ENCODE results near the gene PHF11. TPM values are rescaled to one million over a fixed set of nuclear protein-coding genes. Genes with fewer than 3 reads are reported as not detected.
A peak's percentile ranks its signal among the peaks of the same experiment; 100 is the strongest.

The PHF11 gene
- total RNA-seq: 10 to 100 TPM; 29.7 to 30.7 TPM
- long read RNA-seq, transcript PHF11-202 (10 exons, 1,359 nt): major isoform, 7 of 13 reads
- long read RNA-seq, partial matches to known transcripts: 1 of 13 reads
- long read RNA-seq, other reads (novel, unspliced or antisense): 4 of 13 reads

DNA sequence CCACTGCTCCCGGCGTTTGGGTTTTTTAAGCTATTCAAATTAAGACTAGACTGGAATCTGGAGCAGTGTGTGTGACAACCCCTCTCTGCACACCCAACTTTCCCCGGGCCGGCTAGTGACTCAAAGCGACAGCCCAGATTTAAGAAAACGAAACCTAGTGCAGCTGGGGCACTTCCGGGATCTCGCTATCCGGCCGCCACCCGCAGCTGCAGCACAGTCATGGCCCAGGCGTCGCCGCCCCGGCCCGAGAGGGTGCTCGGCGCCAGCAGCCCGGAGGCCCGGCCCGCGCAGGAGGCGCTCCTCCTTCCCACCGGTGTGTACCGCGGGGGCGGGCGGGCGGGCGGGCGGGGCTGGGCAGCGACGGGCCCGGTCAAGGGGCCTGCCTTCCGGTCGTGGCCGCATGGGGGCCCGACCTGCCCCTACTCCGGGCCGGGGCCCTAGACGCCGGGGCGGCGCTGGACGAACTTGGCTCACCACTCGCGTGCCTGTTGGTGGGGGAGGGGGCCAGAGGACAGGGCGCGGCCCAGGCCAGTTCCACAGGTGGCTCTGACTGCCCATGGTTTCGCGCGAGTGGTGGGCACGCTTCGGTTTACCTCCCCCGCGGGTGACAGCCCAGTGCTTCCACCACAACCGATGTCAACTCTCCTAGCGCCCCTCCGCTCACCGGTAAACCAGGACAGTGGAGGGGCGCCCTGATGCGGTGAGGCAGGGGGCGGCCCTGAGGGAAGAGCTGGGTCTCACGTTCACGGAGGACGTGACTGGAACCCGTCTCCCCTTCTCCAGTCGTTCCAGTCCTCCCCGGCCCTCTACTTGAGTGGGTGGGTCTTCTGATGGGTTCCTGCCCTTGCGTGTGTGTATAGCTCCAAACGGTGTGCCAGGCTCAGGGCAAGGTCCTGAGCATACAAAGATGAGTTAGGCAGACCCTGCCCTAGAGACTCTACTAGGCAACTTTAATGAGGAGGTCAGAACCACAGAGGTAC lies at the start of gene PHF11:
PHF11 (plus strand) TSS at position 171 of the 980 bp plus-strand sequence; CDS start at position 220, 49 bp downstream.
- intact Hi-C loops (cut with DNase I, micrococcal nuclease): no loop called here
- peak; percentile 89 for ATAC-seq

DNA sequence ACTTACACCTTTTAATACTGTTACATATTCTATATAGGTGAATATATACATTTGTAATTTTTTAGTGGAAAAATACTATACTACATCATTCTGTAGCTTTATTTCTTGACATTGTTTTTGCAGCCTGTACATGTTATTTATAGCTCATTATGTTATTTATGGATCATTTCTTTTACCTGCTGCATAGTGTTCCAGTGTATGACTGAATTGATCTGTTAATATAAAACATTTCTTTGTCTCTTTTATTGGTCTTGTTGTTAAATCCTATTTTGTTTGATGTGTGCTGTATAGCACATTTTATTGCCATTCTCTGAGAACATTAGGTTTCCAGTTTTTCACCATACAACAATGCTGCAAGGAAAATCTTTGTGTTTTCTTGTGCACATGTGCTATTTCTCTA lies 49.3 kb upstream of the PHF11 start:
- no peak for ATAC-seq
- intact Hi-C loops (cut with DNase I, micrococcal nuclease): no loop called here
- no peak for DNase-seq

More for the DNA sequence above, at the start of gene PHF11:
- peak; percentile 83 to 87 for DNase-seq

DNA sequence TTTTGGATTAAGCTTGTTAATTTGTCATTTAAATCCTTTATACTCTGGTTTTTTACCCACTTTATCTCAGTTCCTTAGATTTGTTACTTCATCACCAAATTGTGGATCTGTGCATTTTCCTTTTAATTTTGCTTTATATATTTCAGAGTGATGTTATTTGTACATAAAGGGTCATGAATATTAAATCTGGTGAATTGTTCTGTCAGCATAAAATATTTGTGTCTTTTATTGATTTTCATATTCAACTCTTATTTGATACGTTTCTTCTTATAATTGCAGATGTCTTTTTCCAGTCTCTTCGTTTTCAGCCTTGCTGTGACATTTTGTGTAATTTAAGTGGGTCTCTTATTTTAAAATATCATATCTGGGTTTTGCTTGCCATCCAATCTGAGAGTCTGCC lies 47.0 kb upstream of the PHF11 start:
- intact Hi-C loops (cut with DNase I, micrococcal nuclease): no loop called here
- DNase-seq: no peak
- ATAC-seq: no peak

DNA sequence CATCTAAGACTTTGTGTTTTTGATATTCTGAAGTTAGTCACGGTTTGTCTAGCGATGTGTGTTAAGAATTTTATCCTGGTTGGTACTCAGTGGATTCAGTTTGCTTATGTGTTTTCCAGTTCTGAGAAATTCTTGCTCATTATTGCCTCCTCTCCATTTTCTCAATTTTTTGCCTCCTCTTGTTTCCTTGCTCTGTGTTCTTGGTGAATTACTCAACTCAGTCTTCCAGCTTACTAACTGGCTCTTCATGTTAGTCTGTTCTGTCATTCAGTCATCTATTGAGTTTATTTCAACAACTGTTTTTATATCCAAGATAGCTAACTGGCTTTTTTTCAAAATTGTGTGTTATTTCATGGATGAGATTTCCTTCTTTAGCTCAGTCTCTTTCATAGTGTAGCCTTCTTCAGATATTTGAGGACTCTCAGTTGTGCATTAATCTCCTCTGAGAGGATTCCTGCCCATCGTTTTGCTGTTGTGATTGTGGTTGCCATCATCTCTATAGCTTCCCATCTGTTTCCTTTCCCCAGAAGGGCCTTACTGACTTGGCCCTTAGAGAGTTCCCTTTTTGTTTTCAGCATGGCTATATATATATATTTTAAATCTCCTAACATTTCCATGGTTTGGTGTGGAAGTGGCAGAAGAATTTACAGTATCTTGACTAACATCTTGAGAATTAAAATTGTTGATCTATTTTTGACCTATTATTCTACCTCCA lies 45.5 kb upstream of the PHF11 start:
- intact Hi-C loops (cut with DNase I, micrococcal nuclease): no loop called here
- DNase-seq: no peak
- no peak for ATAC-seq

DNA sequence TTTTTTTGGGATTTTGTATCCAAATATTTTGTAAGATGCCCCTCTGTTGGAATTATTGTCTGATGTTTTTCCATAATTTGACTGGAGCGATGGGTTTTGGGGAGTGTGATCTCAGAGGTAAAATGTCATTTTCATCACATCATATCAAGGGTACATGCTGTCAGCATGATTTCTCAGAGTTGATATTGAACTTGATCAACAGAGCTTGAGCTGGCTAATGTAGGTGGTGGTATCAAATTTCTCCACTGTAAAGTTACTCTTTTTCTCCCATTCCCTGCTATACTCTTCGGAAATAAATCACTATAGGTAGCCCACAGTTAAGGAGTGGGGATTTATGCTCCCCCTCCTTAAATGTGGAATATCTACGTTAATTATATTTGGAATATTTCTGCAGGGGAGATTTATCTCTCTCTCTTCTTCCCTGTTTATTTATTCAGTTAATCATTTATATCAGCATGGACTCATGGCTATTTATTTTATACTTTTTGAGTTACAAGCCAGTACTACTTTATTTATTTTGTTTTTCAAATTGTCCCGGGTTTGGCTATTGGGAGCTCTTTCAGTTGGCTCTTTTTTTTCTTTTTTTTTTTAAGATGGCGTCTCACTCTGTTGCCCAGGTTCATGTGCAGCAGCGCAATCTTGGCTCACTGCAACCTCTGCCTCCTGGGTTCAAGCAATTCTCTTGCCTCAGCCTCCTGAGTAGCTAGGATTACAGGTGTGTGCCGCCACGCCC lies 42.9 kb upstream of the PHF11 start:
- intact Hi-C loops (cut with DNase I, micrococcal nuclease): no loop called here
- ATAC-seq: no peak

DNA sequence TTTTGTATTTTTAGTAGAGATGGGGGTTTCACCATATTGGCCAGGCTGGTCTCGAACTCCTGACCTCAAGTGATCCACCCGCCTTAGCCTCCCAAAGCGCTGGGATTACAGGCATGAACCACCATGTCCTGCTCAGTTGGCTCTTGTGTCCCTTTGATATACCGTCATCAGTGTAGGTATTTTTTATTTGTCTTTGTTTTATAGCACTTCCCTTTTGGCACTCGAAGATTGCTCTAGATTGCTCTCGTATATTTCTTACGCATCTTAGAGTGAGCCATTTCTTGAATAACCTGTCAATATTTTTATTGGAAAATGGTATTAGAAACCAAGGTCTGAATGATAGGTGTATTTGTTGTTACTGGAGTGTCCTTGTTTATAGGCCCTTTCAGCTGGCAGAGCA lies 42.3 kb upstream of the PHF11 start:
- intact Hi-C loops (cut with DNase I, micrococcal nuclease): no loop called here
- ATAC-seq (peak; percentile 55), DNase-seq (no peak)

More for the DNA sequence above, 42.9 kb upstream of the PHF11 start:
- DNase-seq: no peak

DNA sequence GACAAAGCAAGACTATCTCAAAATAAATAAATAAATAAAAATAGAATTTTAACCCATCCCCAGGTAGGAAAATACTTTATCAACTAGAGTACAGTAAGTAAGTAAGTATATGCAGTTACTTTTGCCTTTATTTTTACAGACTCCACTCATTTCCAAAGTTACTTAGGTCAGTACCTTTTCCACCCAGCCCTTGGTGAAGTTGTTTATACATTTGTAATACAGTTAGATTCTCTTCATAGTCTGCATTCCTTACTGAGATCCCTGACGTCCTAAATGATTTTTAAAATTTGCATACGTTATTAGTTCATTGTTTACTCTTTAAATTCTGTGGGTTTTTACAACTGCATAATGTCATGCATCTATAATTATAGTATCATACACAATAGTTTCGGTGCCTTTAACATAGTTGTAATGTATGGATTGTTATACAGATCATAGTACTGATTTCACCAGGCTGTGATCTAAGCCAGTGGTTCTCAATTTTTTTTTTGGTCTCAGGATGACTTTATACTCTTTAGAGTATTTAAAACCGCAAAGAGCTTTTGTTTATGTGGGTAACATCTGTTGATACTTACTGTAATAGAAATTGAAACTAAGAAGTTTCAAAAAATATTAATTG lies 41.3 kb upstream of the PHF11 start:
- intact Hi-C loops (cut with DNase I, micrococcal nuclease): no loop called here
- DNase-seq: no peak
- ATAC-seq: no peak

DNA sequence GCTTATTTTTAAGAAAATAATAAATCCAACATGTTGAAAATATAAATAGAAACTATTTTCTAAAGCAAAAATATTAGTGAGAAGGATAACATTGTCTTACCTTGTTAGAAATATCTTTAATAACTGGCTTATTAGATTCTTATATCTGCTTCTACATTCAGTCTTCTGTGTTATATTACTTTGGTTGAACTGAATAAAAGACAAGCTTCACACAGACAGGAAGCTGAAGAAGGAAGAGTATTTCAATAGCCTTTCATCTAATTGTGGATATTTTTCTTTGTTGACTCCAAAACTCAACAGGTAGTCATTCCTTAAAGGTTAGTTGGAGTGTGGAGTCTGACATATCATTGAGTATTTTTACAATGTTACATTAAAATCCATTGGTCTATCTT lies 40.8 kb upstream of the PHF11 start:
- intact Hi-C loops (cut with DNase I, micrococcal nuclease): no loop called here
- ATAC-seq (no peak), DNase-seq (no peak)

DNA sequence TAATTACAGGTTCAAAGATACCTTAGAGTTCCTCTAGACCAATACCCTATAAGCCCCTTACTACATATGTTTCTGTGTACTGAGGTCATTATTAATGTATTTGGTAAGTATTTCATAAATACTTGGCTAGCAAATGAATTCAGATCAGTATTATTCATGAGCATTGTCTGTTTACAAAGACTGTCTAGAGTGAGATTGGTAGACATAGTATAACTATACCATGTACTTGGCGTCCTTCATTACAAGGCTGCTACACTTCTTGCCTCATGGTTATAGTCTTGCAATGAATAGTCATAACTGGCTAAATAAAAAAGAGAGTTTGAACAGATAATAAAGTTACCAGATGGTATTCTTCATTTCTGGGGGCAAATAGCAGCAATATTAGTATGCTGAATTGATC lies 39.6 kb upstream of the PHF11 start:
- intact Hi-C loops (cut with DNase I, micrococcal nuclease): no loop called here
- DNase-seq: no peak
- no peak for ATAC-seq

DNA sequence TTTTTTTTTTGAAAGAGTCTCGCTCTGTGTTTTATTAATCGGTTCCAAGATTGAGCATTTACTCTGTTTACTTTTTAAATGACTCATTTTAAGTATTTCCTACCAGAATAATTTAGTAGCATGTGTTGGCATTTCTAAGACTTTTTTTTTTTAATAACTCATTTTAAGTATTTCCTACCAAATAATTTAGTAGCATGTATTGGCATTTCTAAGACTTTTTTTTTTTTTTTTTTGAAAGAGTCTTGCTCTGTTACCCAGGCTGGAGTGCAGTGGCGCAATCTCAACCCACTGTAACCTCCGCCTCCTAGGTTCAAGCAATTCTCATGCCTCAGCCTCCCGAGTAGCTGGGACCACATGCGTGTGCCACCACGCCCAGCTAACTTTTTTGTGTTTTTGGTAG lies 38.5 kb upstream of the PHF11 start:
- ATAC-seq (no peak), DNase-seq (no peak)
- intact Hi-C loops (cut with DNase I, micrococcal nuclease): no loop called here

DNA sequence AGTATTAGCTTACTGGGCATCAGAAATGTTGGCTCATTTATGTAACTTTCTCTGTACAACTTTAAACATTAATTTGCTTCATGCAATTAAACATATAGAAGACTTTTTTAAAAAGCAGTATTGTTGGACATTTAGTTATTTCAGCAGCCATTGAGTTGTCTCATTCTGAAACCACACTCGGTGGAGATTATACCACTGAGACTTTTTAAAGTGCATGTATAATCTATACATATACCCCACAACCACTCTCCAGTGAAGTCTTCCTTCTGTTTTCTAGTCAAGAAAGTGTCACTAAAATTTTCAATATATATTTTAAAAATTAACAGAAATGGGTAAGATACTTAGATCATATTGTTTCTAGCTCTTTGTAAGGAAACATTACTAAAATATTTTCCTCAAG lies 36.2 kb upstream of the PHF11 start:
- DNase-seq: no peak
- intact Hi-C loops (cut with DNase I, micrococcal nuclease): no loop called here
- no peak for ATAC-seq

DNA sequence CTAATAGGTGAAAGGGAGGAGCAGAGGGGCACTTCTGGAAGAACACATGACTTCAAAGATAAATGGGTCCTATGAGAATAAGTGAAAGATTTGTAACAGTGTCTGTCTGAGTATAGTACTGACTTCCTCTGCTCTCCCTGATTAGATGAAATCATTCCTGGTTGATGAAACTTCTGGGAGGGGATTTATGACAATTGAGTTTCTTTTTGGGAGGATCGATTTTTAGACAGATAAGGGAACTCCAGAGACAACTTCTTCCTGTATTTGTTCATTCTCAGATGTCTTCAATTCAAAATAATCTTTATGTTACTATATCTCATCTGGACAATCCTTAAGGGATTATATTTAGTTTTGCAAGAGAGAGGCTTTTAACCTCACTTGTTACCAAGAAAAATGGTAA lies 31.7 kb upstream of the PHF11 start:
- DNase-seq: no peak
- ATAC-seq: no peak
- intact Hi-C loops (cut with DNase I, micrococcal nuclease): no loop called here

DNA sequence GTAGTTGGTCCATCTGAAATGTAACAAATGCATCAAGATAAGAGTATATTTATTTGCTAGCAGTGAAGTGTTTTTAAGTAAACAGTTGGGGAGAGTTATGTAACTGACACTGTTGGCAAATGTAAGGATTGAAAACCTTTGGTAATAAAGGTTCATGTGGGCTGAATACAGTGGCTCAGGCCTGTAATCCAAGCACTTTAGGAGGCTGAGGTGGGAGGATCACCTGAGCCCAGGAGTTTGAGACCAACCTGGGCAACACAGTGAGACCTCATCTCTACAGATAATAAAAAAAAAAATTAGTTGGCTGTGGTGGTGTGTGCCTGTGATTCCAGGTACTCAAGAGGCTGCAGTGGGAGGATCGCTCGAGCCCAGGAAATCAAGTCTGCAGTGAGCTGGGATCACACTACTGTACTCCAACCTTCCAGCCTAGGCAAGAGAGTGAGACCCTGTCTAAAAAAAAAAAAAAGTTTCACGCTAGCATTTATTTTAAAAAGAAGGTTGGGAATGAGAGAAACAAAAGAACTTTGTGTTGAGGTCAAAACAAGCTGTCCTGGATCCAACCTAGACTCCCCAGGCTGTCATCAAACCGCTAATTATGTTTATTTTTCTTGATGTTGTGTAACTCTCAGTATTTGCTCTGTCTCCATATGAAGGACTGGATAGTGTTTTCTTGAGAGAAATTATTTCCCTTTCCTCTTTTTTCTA lies 31.0 kb upstream of the PHF11 start:
- DNase-seq (no peak), ATAC-seq (no peak)
- intact Hi-C loops (cut with DNase I, micrococcal nuclease): no loop called here

DNA sequence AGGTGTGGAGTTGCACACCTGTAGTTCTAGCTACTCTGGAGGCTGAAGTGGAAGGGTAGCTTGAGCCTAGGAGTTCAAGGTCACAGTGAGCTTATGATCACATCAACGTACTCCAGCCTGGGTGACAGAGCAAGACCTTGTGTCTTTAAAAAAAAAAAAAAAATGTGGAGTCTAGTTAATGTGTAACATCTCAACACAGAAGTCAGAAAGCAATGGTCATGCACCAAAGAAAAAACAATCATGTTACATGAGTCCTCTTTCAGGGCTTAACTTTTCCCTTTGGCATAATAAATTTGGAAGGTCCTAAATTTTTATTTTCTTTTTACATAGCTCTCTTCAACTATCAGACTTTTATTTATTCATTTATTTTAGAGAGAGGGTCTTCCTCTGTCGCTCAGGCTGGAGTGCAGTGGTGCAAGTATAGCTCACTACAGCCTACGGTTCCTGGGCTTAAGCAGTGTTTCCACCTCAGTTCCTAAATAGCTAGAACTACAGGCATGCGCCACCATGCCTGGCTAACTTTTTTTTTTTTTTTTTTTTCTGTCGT lies 29.4 kb upstream of the PHF11 start:
- DNase-seq (no peak), ATAC-seq (peak; percentile 86)
- intact Hi-C loops (cut with DNase I, micrococcal nuclease): no loop called here

DNA sequence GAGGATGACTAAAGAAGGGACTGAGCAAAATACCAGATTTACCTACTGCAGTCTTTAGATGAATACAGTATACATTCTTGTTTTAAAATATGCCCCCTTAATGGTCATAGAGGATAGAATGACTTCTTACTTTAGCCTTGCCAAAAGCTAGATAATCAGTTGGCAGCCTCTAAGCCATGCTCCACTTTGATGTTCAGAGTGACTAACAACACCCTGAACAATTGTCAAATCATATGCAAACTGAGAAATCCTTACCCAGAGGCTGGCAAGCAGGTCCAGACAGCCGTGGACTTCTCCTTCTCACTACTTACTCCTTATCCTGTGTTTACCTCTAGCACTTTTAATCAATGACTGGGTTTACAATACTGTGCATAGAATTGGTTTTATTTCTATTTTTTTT lies 23.6 kb upstream of the PHF11 start:
- intact Hi-C loops (cut with DNase I, micrococcal nuclease): no loop called here
- DNase-seq (no peak), ATAC-seq (no peak)

DNA sequence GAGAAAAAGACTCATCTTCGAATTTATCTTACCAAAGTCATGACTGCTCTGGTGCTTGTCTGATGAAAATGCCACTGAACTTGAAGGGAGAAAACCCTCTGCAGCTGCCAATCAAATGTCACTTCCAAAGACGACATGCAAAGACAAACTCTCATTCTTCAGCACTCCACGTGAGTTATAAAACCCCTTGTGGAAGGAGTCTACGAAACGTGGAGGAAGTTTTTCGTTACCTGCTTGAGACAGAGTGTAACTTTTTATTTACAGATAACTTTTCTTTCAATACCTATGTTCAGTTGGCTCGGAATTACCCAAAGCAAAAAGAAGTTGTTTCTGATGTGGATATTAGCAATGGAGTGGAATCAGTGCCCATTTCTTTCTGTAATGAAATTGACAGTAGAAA lies 19.2 kb upstream of the PHF11 start:
- ATAC-seq: no peak
- intact Hi-C loops (cut with DNase I, micrococcal nuclease): no loop called here
- DNase-seq: no peak

DNA sequence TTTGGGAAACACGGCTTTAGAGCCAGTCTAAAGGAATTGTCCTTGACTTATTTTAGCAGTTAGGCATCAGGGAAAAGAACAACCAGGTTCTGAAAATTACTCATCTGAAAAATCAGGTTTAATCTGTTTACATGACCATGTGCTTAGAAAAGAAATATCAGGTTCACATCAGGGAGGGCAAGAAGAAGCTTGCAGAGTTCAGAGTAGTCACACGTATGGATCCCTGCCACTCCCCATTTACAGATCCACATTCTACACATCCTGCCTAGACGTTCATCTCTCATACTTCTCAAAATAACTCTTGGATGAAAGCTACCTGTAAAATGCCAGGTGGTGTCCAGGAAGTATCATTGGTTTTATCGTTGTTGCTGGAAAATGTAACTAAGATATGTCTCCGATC lies 14.0 kb upstream of the PHF11 start:
- intact Hi-C loops (cut with DNase I, micrococcal nuclease): no loop called here
- DNase-seq: no peak
- ATAC-seq: no peak

DNA sequence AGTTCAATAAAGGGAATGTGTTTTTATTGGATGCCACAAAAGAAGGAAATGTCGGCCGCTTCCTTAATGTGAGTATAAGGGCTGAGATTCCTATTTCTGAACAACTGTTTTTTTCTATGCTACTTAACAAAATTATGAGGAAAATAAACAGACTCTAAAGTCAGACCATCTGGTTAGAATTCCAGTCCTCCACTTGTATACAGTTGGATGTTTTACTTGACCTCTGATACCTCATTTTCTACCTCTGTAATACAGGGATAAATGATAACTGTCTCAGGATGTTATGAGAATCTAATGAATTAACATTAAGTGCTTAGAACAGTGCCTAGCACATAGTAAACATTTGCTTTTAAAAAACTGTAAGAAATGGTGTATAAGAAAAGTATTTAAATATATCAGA lies 7.2 kb upstream of the PHF11 start:
- ATAC-seq (no peak), DNase-seq (no peak)
- intact Hi-C loops (cut with DNase I, micrococcal nuclease): no loop called here

Data from left colon (tissue), 2 donors.